Tibial nerve (tissue), 4 donors: ENCODE results near the gene PDE3A. TPM values are rescaled to one million over a fixed set of nuclear protein-coding genes. Genes with fewer than 3 reads are reported as not detected.
"Not testable (repeated sequence)": the region's sequence is repeated elsewhere in the genome, so short reads cannot be mapped to it uniquely, and the experiment has no call there.

Experiments
- DNase-seq, 2 donors: peaks; one replicate each; pipeline ENCODE4 v3.0.0-alpha.2; 2019; ENCODE audit warnings: low spot score in 2 of 2
- H3K27ac ChIP-seq, 4 donors: fragments of 200-600 bp; sonication (generic) in 3 of 4; one replicate each; pipeline ENCODE4 v1.5.1; 2017 to 2019; ENCODE audit warnings: mild to moderate bottlenecking in 1 of 4
- H3K27me3 ChIP-seq, 2 donors: fragments of 200-600 bp; sonication (generic) in 1 of 2; one replicate each; pipeline versions ENCODE4 v1.5.1 to v1.6.0; 2017 to 2019
- H3K36me3 ChIP-seq, 3 donors: fragments of 200-600 bp; sonication (generic); one replicate each; pipeline ENCODE4 v1.5.1; 2018 to 2019
- H3K4me1 ChIP-seq, 4 donors: fragments of 200-600 bp; sonication (generic) in 3 of 4; one replicate each; pipeline ENCODE4 v1.5.1; 2017 to 2019
- H3K4me3 ChIP-seq, 4 donors: fragments of 200-600 bp; sonication (generic) in 3 of 4; one replicate each; pipeline ENCODE4 v1.5.1; 2017 to 2019; ENCODE audit warnings: mild to moderate bottlenecking in 1 of 4, moderate library complexity in 1 of 4
- H3K9me3 ChIP-seq, 4 donors: fragments of 200-600 bp; sonication (generic) in 3 of 4; one replicate each; pipeline ENCODE4 v1.5.1; 2017 to 2019
- EP300 ChIP-seq, 2 donors: sonication (generic); formaldehyde crosslinking; IDR thresholded peaks; one replicate each; pipeline ENCODE4 v1.6.1; 2017; ENCODE audit warnings: antibody characterized with exemption in 2 of 2, mild to moderate bottlenecking in 1 of 2
- POLR2A ChIP-seq, 2 donors: fragments of 450-650 bp; IDR thresholded peaks; one replicate each; pipeline ENCODE4 v1.6.1; 2017; ENCODE audit warnings: antibody characterized with exemption in 2 of 2, mild to moderate bottlenecking in 2 of 2, moderate library complexity in 2 of 2
- WGBS, 2 donors: methylation state at CpG; one replicate each; pipeline ENCODE4 v1.1.5; 2018; 5-methylcytosine and 5-hydroxymethylcytosine counted together
- total RNA-seq, 4 donors: library from RNA; depleted of rRNA; stranded (reverse); fragments of >200 nt; gene quantifications; one replicate each; pipeline ENCODE4 v1.1.0, GENCODE V29; 2016
- TF ChIP-seq, protein P1 (sequence below), 5 experiments: fragments of 200-600 bp in 3 of 5; fragments of 450-650 bp in 2 of 5; sonication (generic) in 3 of 5; IDR thresholded peaks; one replicate each; pipeline ENCODE4 v1.5.1; 2016 to 2019; ENCODE audit warnings: antibody characterized with exemption in 5 of 5, mild to moderate bottlenecking in 3 of 5, moderate library complexity in 2 of 5

PDE3A gene
- total RNA-seq, 4 donors from 2014 or later = 11.4 to 17.6 (median 12.9) TPM

DNA sequence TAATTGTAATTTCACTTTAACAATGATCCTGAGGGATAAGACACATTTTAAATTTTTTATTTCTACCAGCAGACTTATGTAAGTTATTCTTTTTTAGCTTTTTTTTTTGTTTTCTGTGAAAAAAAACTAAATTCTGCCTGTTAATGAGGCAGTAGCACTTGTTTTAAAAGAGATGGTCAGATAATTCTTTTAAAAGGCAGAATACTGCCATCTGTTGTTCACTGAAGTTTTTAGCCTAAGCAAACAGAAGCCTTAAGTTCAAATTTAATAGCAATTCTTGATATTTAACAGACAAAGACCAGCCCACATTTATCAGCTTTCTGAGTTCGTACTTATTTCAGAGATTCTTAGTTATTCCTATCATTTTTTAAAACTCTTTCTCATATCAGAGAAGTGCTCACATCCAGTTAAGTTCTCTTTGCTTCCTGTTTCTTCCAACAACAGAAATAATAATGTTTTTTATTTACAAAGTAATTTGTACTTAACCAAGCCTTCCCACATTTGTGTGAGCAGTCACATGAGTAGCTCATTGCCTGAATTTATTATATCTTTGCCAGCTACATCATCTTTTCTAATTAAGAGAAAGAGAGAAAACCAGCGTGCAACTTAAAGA lies 233.4 kb downstream of the PDE3A start:
- H3K9me3 ChIP-seq = no peaks in the 10 kb centered on the region
- H3K4me1 ChIP-seq = peaks cover 0 to 17% (median 0%) of the 10 kb centered on the region in 4 donors
- H3K36me3 ChIP-seq = no peaks in the 10 kb centered on the region
- no peak for TF ChIP-seq POLR2A (IDR thresholded peaks at IDR 0.05)
- TF ChIP-seq EP300 (IDR thresholded peaks at IDR 0.05) = no peak
- TF ChIP-seq, protein P1, sequence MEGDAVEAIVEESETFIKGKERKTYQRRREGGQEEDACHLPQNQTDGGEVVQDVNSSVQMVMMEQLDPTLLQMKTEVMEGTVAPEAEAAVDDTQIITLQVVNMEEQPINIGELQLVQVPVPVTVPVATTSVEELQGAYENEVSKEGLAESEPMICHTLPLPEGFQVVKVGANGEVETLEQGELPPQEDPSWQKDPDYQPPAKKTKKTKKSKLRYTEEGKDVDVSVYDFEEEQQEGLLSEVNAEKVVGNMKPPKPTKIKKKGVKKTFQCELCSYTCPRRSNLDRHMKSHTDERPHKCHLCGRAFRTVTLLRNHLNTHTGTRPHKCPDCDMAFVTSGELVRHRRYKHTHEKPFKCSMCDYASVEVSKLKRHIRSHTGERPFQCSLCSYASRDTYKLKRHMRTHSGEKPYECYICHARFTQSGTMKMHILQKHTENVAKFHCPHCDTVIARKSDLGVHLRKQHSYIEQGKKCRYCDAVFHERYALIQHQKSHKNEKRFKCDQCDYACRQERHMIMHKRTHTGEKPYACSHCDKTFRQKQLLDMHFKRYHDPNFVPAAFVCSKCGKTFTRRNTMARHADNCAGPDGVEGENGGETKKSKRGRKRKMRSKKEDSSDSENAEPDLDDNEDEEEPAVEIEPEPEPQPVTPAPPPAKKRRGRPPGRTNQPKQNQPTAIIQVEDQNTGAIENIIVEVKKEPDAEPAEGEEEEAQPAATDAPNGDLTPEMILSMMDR (IDR thresholded peaks at IDR 0.05) = peak; percentile 33 to 48 (median 38)
- H3K27me3 ChIP-seq = no peaks in the 10 kb centered on the region
- DNase-seq = no peak
- no peak overlapping the region for H3K4me3 ChIP-seq
- H3K27ac ChIP-seq = peak overlapping the region in 2 of 4 donors; percentile 21 to 37
- 30 to 40% methylated on average over 2 of the region's 2 CpGs for WGBS, 2 donors

DNA sequence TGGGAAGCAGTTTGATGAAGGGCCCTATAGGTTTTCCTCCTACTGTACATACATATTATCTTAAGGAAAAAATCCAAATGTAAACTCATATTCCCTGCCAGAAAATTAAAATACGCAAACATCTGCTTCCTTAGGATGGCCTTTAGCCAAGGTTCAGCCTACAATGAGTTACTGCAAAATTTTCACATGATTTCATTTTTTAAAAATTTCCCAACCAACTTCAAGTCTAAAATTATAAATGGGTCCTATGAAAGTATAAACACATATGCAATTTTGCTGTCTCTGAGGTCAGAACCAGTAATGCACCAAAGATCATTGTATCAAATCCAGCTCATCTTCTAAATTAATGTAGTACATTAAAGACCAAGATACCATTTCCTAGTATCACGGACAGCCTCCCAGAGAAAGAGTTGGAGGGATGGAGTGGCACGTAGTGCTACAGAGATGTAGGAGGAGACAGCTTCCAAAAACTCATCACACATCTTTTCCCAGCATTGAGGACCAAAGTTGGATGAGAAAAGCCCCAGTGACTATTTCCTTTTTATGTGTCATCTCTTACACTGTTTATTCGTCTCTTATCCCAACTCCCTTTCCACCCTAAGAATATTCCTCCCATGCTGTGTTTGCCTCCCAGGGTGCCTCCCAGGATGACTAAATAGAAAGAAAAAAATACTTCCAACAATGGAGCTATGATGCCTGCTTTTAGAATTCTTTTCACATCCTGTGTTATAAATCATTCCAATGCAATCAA lies 234.5 kb downstream of the PDE3A start:
- H3K36me3 ChIP-seq = no peaks in the 10 kb centered on the region

DNA sequence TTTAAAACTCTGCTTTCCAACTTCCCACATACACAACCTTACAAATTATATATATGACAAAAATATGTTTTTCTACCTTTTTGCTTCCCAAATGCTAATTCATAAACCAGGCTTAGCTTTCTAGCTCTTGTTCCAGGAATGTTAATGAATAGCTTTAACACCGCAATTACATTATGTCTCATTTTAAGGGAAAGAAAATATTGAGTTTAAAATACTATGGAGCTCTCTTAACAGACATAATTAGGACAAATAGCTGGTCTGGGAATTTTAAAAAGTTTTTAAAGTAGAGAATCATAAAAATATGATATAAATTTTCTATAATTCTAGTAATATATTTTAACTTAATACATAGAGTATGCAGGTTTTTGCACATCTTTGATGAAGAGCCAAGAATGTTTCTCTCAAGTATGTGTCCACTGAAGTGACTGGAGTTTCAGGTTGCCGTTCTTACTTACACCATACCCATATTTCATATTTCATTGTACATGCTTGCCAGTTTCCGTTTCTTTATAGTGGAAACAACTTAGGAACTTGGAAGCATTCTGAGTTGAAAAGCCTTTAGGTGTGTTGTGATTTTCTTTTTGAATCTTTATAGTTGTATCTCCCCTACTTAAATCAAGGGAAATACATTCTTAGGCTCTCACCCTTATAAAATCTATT lies 236.2 kb downstream of the PDE3A start:
- TF ChIP-seq EP300 (IDR thresholded peaks at IDR 0.05) (no peak), POLR2A (IDR thresholded peaks at IDR 0.05) (no peak)
- TF ChIP-seq, protein P1 (IDR thresholded peaks at IDR 0.05) = no peak
- no peaks in the 10 kb centered on the region for H3K36me3 ChIP-seq
- H3K4me1 ChIP-seq = peaks cover 0 to 17% (median 0%) of the 10 kb centered on the region in 4 donors
- H3K27ac ChIP-seq = no peak overlapping the region
- H3K4me3 ChIP-seq = no peak overlapping the region
- no peaks in the 10 kb centered on the region for H3K27me3 ChIP-seq
- DNase-seq = no peak
- WGBS, 2 donors = 76 to 90% methylated on average over 3 of the region's 3 CpGs
- no peaks in the 10 kb centered on the region for H3K9me3 ChIP-seq

More for the DNA sequence above, 234.5 kb downstream of the PDE3A start:
- Histone ChIP-seq H3K9me3 (no peaks in the 10 kb centered on the region), H3K4me3 (no peak overlapping the region), H3K4me1 (peaks cover 0 to 17% (median 0%) of the 10 kb centered on the region in 4 donors), H3K27ac (peak overlapping the region in 2 of 4 donors; percentile 15 to 21), H3K27me3 (no peaks in the 10 kb centered on the region)
- 42 to 44% methylated on average over 4 of the region's 4 CpGs for WGBS, 2 donors
- TF ChIP-seq EP300 (IDR thresholded peaks at IDR 0.05) (no peak), POLR2A (IDR thresholded peaks at IDR 0.05) (no peak)
- TF ChIP-seq, protein P1 (IDR thresholded peaks at IDR 0.05) = no peak
- DNase-seq = no peak

DNA sequence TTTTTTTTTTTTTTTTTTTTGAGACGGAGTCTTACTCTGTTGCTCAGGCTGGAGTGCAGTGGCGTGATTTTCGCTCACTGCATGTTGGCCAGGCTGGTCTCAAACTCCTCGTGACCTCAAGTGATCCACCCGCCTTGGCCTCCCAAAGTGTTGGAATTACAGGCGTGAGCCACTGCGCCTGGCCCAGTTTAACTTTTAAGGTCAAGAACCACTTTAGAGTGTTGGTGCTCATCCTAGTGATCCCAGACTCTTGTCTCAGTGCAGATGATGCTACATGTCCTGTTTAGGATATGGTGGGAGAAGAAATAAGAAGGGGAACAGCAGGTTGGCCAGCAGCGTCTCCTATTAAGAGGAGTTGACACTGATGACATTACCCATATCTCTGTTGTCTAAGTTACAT lies 246.7 kb downstream of the PDE3A start:
- not testable (repeated sequence) for H3K27ac ChIP-seq, H3K4me3 ChIP-seq, H3K9me3 ChIP-seq, H3K36me3 ChIP-seq, DNase-seq, H3K4me1 ChIP-seq, H3K27me3 ChIP-seq
- 94 to 95% methylated on average over 8 of the region's 8 CpGs for WGBS, 2 donors

DNA sequence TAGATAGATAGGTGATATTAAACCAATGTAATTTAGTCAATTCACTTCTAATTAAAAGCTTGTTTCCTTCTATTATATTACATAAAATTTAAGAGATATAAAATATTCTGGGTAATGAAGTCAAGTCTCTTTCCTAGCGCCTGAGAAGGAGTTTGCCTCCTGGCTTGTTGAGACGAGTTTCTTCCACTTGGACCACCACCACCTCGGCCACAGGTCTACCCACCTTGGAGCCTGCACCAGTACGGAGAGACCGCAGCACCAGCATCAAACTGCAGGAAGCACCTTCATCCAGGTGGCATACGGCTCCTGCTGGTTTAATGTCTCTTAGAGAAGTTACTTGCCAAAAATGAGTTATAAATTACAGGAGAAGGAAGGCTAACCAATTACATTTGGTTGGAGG lies 247.8 kb downstream of the PDE3A start:
- no peak for DNase-seq
- Histone ChIP-seq H3K4me1 (no peaks in the 10 kb centered on the region), H3K27ac (no peak overlapping the region), H3K27me3 (no peaks in the 10 kb centered on the region), H3K36me3 (no peaks in the 10 kb centered on the region), H3K4me3 (no peak overlapping the region), H3K9me3 (no peaks in the 10 kb centered on the region)
- WGBS, 2 donors = 94 to 96% methylated on average over 6 of the region's 6 CpGs
- TF ChIP-seq, protein P1 (IDR thresholded peaks at IDR 0.05) = no peak
- TF ChIP-seq POLR2A (IDR thresholded peaks at IDR 0.05) = no peak
- TF ChIP-seq EP300 (IDR thresholded peaks at IDR 0.05) = no peak
